Measurements from ENCODE around the gene SEC14L1. TPM values are rescaled to one million over a fixed set of nuclear protein-coding genes. Genes with fewer than 3 reads are reported as not detected.

Gene SEC14L1
- total and polyA plus RNA-seq, 5 donors: 39.6 to 58.4 (median 49.1) TPM

DNA sequence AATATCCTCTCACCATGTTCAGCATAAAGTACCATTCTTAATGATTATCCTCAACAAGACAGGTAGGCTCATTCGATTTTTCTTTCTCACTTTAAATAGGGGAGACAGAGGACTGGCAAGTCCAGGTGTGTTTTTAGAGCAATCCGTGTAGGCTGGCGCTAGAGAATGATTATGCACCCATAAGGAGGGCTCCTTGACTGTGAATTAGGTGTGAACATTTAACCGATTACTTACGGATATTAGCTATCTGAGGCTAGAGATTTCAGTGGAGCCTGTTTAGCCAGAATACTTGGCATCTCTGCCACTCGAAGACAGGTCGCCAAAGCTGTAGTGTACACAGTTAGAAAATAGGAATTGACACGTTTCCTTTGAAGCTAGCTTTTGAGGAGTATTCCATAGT is 1.9 kb downstream of the SEC14L1 start:
- Histone ChIP-seq H3K9me3 (ENCODE audit: control insufficient read depth, low read length) (no peaks in the 10 kb centered on the region), H3K4me3 (ENCODE audit: low read length) (peak overlapping the region; percentile 95), H3K4me1 (ENCODE audit: control insufficient read depth, insufficient read depth, low read length) (peaks cover 7% of the 10 kb centered on the region), H3K27ac (ENCODE audit: low read length) (peak overlapping the region; percentile 67), H3K27me3 (ENCODE audit: control insufficient read depth, insufficient read depth) (no peaks in the 10 kb centered on the region)
- DNase-seq (no peak), ATAC-seq (no peak)
- WGBS: 67% methylated on average over 8 of the region's 8 CpGs
- intact Hi-C loops (cut with DNase I): loop anchor here (5.0 to 10.0 kb wide), 3 partner anchors 45 to 72 kb away; no protein-coding TSS in a partner anchor

DNA sequence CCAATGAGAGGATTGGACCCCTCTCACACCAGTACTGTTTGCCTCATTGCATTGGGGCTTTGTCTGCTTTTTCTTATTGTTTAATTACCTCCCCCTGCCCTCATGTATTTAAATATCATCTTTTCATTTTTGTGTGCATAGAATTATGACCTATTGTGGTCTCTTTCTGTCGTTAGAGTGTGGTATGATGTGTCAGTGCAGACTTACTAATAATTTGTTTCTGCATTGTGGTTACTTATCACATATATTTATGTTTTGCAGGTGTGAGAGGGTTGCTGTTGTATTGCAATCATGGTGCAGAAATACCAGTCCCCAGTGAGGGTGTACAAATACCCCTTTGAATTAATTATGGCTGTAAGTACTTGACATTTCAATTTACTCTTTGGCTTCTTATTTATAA is 2.5 kb downstream of the SEC14L1 start:
- Histone ChIP-seq H3K4me1 (ENCODE audit: control insufficient read depth, insufficient read depth, low read length) (peaks cover 10% of the 10 kb centered on the region), H3K4me3 (ENCODE audit: low read length) (peak overlapping the region; percentile 95)

DNA sequence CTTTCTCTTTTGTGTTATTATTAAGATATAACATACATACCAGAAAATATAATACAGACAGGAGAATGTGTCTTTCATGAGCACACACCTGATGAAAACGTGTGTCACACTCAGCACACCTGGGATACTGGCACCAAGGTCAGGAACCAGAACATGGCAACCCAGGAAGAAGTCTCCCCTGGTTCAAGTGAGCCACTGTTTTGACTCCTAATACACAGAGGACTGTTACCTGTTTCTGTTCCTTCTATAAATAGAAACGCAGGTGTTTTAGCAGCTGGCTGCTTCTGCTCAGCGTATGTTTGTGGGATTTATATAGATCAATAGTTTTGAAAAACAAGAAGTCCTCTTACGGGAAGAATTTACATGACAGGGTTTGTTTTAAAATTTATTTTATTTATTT is 3.5 kb downstream of the SEC14L1 start:
- no peaks in the 10 kb centered on the region for H3K27me3 ChIP-seq (ENCODE audit: control insufficient read depth, insufficient read depth)
- peak overlapping the region; percentile 66 for H3K27ac ChIP-seq (ENCODE audit: low read length)
- intact Hi-C loops (cut with DNase I): loop anchor here (5.0 to 10.0 kb wide), 3 partner anchors 47 to 71 kb away; no protein-coding TSS in a partner anchor
- peak overlapping the region; percentile 95 for H3K4me3 ChIP-seq (ENCODE audit: low read length)
- ATAC-seq (no peak), DNase-seq (no peak)
- H3K9me3 ChIP-seq (ENCODE audit: control insufficient read depth, low read length): no peaks in the 10 kb centered on the region
- WGBS: 68% methylated on average over 4 of the region's 4 CpGs
- peaks cover 19% of the 10 kb centered on the region for H3K4me1 ChIP-seq (ENCODE audit: control insufficient read depth, insufficient read depth, low read length)

More for the DNA sequence above, 2.5 kb downstream of the SEC14L1 start:
- 36% methylated on average over 1 of the region's 1 CpG for WGBS
- no peaks in the 10 kb centered on the region for H3K9me3 ChIP-seq (ENCODE audit: control insufficient read depth, low read length)
- ATAC-seq (no peak), DNase-seq (no peak)
- H3K27ac ChIP-seq (ENCODE audit: low read length): no peak overlapping the region
- no peaks in the 10 kb centered on the region for H3K27me3 ChIP-seq (ENCODE audit: control insufficient read depth, insufficient read depth)
- intact Hi-C loops (cut with DNase I): loop anchor here (5.0 to 10.0 kb wide), 3 partner anchors 46 to 71 kb away; no protein-coding TSS in a partner anchor

GRCh38 chr17:77145224-77145611 is 4.4 kb downstream of the SEC14L1 start:
- peak overlapping the region; percentile 9 for H3K4me3 ChIP-seq (ENCODE audit: low read length)
- H3K4me1 ChIP-seq (ENCODE audit: control insufficient read depth, insufficient read depth, low read length): peaks cover 19% of the 10 kb centered on the region

GRCh38 chr17:77145612-77146245 is 5.0 kb downstream of the SEC14L1 start:
- intact Hi-C loops (cut with DNase I): loop anchor here (5.0 to 10.0 kb wide), 4 partner anchors 37 to 69 kb away; no protein-coding TSS in a partner anchor
- peak; percentile 80 to 86 (median 83) for DNase-seq
- H3K4me3 ChIP-seq (ENCODE audit: low read length): peak overlapping the region; percentile 9
- peak; percentile 74 for ATAC-seq
- peak overlapping the region; percentile 94 for H3K27ac ChIP-seq (ENCODE audit: low read length)
- H3K9me3 ChIP-seq (ENCODE audit: control insufficient read depth, low read length): no peaks in the 10 kb centered on the region
- WGBS: 19% methylated on average over 8 of the region's 8 CpGs
- peaks cover 19% of the 10 kb centered on the region for H3K4me1 ChIP-seq (ENCODE audit: control insufficient read depth, insufficient read depth, low read length)
- no peaks in the 10 kb centered on the region for H3K27me3 ChIP-seq (ENCODE audit: control insufficient read depth, insufficient read depth)

More at GRCh38 chr17:77145224-77145611, 4.4 kb downstream of the SEC14L1 start:
- H3K9me3 ChIP-seq (ENCODE audit: control insufficient read depth, low read length): no peaks in the 10 kb centered on the region
- ATAC-seq: no peak
- no peak for DNase-seq
- H3K27ac ChIP-seq (ENCODE audit: low read length): peak overlapping the region; percentile 94
- WGBS: 75% methylated on average over 3 of the region's 3 CpGs
- intact Hi-C loops (cut with DNase I): loop anchor here (5.0 to 10.0 kb wide), 4 partner anchors 37 to 70 kb away; no protein-coding TSS in a partner anchor
- H3K27me3 ChIP-seq (ENCODE audit: control insufficient read depth, insufficient read depth): no peaks in the 10 kb centered on the region

DNA sequence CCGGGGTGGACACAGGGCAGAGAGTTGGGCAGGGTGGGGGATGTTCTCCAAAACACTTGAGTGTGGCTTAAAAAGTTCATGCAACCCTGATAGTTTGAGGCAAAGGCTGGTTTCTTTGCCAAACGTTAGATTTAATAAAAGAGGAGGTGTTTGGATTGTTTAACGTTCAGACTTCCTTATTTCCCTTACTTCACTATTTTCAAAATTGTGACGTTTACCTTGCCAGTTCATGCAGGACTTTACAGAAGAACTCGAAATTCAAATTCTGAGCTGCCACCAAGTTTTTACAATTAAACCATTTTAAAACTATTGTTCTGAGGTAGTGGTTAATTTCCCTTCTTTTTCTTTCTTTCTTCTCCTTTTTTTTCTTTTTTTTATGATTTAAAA is 5.5 kb downstream of the SEC14L1 start:
- no peaks in the 10 kb centered on the region for H3K27me3 ChIP-seq (ENCODE audit: control insufficient read depth, insufficient read depth)
- peak overlapping the region; percentile 94 for H3K27ac ChIP-seq (ENCODE audit: low read length)
- DNase-seq: no peak
- H3K9me3 ChIP-seq (ENCODE audit: control insufficient read depth, low read length): no peaks in the 10 kb centered on the region
- peaks cover 19% of the 10 kb centered on the region for H3K4me1 ChIP-seq (ENCODE audit: control insufficient read depth, insufficient read depth, low read length)
- H3K4me3 ChIP-seq (ENCODE audit: low read length): peak overlapping the region; percentile 9
- intact Hi-C loops (cut with DNase I): loop anchor here (5.0 to 10.0 kb wide), 4 partner anchors 36 to 69 kb away; no protein-coding TSS in a partner anchor
- ATAC-seq: no peak
- 37% methylated on average over 5 of the region's 5 CpGs for WGBS

DNA sequence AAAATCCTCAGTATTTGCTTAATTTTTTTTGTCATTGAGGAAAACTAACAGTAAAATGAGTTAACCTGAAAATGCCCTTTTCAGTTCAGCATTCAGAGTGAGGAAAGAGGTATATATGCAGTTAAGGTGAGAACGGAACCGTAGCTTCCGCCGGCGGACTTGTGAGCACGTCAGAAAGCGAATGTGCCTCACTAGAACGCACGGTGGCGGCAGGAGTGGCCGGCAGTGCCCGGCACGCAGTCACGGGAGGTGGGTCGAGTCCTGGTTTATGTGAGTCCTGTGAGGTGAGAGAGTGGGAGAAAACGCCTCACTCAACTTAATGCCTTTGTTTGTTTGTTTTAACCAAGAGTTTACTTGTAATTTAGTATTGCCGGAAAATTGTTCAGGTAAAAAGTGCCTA is 6.1 kb downstream of the SEC14L1 start:
- intact Hi-C loops (cut with DNase I): loop anchor here (5.0 to 10.0 kb wide), 4 partner anchors 35 to 68 kb away; no protein-coding TSS in a partner anchor
- 63% methylated on average over 17 of the region's 17 CpGs for WGBS
- H3K4me3 ChIP-seq (ENCODE audit: low read length): peak overlapping the region; percentile 4
- peak in 2 of 3 donors; percentile 63 to 73 for DNase-seq
- H3K9me3 ChIP-seq (ENCODE audit: control insufficient read depth, low read length): no peaks in the 10 kb centered on the region
- H3K27ac ChIP-seq (ENCODE audit: low read length): no peak overlapping the region
- peak in 1 of 2 donors; percentile 41 for ATAC-seq
- H3K27me3 ChIP-seq (ENCODE audit: control insufficient read depth, insufficient read depth): no peaks in the 10 kb centered on the region
- H3K4me1 ChIP-seq (ENCODE audit: control insufficient read depth, insufficient read depth, low read length): peaks cover 19% of the 10 kb centered on the region

- Histone ChIP-seq H3K4me3 (ENCODE audit: low read length) (peak overlapping the region; percentile 4), H3K27me3 (ENCODE audit: control insufficient read depth, insufficient read depth) (no peaks in the 10 kb centered on the region), H3K27ac (ENCODE audit: low read length) (no peak overlapping the region), H3K9me3 (ENCODE audit: control insufficient read depth, low read length) (no peaks in the 10 kb centered on the region), H3K4me1 (ENCODE audit: control insufficient read depth, insufficient read depth, low read length) (peaks cover 19% of the 10 kb centered on the region)
- intact Hi-C loops (cut with DNase I): loop anchor here (5.0 to 10.0 kb wide), 4 partner anchors 35 to 67 kb away; no protein-coding TSS in a partner anchor
- no peak for DNase-seq
- 62% methylated on average over 8 of the region's 8 CpGs for WGBS
- no peak for ATAC-seq
Measured at GRCh38 chr17:77147357-77147801, 6.6 kb downstream of the SEC14L1 start.

DNA sequence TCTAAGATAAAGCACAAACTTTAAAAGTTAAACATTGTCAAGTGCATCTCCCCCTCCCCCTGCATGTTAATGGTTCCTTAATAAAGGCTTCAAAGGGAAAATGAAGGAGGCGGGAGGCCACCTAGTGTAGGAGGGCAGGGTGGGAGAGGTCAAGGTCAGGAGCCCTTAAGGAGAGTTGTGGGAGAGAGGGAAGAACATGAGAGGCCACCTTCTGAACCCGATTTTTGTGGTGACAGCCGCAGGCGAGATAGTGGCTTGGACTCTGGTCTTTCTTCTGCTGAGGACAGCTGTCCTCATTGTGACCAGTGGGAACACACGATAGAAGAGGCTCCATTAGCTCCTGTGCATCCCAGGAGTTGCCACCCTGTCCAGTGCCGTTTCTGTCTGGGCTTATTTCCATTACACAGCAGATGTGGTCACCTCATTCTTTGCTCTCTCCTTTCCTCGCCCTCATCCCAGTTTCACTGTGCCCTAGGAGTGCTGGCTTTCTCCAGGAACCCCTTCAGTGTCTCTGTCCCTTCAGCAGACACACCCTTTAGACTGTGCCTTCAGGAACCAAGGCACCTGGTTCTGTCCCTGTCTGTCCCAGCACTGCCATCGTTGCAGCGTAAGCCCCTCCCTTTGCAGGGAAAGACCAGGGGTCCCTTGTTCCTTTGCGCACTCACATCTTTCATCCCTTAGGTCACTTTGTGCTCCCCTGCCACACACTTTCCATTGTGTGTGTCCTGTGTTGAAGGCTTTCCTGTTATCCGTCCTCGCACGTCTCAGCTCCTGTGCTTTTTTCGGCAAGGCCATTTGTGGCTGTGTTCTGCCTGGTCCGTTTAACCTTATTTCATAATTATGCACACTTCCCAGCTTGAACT is 7.5 kb downstream of the SEC14L1 start:
- H3K27ac ChIP-seq (ENCODE audit: low read length): peak overlapping the region; percentile 80

GRCh38 chr17:77148940-77149510 is 8.3 kb downstream of the SEC14L1 start:
- Histone ChIP-seq H3K4me3 (ENCODE audit: low read length) (no peak overlapping the region), H3K9me3 (ENCODE audit: control insufficient read depth, low read length) (no peaks in the 10 kb centered on the region), H3K4me1 (ENCODE audit: control insufficient read depth, insufficient read depth, low read length) (peaks cover 22% of the 10 kb centered on the region), H3K27ac (ENCODE audit: low read length) (peak overlapping the region; percentile 80), H3K27me3 (ENCODE audit: control insufficient read depth, insufficient read depth) (no peaks in the 10 kb centered on the region)
- DNase-seq (no peak), ATAC-seq (no peak)
- WGBS: 54% methylated on average over 10 of the region's 10 CpGs
- intact Hi-C loops (cut with DNase I): loop anchor here (5.0 to 10.0 kb wide), 4 partner anchors 33 to 66 kb away; no protein-coding TSS in a partner anchor

More for the DNA sequence above, 7.5 kb downstream of the SEC14L1 start:
- Histone ChIP-seq H3K4me1 (ENCODE audit: control insufficient read depth, insufficient read depth, low read length) (peaks cover 19% of the 10 kb centered on the region), H3K27me3 (ENCODE audit: control insufficient read depth, insufficient read depth) (no peaks in the 10 kb centered on the region), H3K4me3 (ENCODE audit: low read length) (no peak overlapping the region), H3K9me3 (ENCODE audit: control insufficient read depth, low read length) (no peaks in the 10 kb centered on the region)
- ATAC-seq (peak in 1 of 2 donors; percentile 13), DNase-seq (no peak)
- 58% methylated on average over 15 of the region's 15 CpGs for WGBS
- intact Hi-C loops (cut with DNase I): loop anchor here (5.0 to 10.0 kb wide), 4 partner anchors 34 to 66 kb away; no protein-coding TSS in a partner anchor
